PC-9 (cell line): Measurements from ENCODE around the gene MAN2A1. TPM values are rescaled to one million over a fixed set of nuclear protein-coding genes. Genes with fewer than 3 reads are reported as not detected.

ENCODE experiments used
- BruUV-seq: library from RNA; stranded (reverse); fragments of 400-500 nt; replicated peaks from 2 replicates; lab custom pipeline; 2021; lab: Mats Ljungman, UMichigan
- CTCF ChIA-PET: fragments of 300-600 bp; sonication (Branson Sonifier 250); formaldehyde crosslinking; loops from one replicate; lab custom pipeline; 2022; ENCODE audit warnings: antibody characterized with exemption; lab: Charles Lee
- POLR2A ChIA-PET: fragments of 300-600 bp; sonication (Branson Sonifier 250); formaldehyde crosslinking; loops from one replicate; lab custom pipeline; 2022; ENCODE audit warnings: antibody characterized with exemption; ENCODE audit not compliant: unreplicated experiment; lab: Charles Lee
- DNase-seq, 2 experiments: peaks; one replicate each; pipeline versions ENCODE4 v3.0.0 to v3.0.0-alpha.2; 2015 to 2022; ENCODE audit warnings: mixed read lengths in 1 of 2
- H2AFZ ChIP-seq: fragments of 200-600 bp; sonication (generic); 2 replicates; pipeline ENCODE4 v1.8.1; 2017; ENCODE audit warnings: antibody characterized with exemption
- H3F3A ChIP-seq: fragments of 200-600 bp; sonication (generic); 2 replicates; pipeline ENCODE4 v1.8.1; 2017; ENCODE audit warnings: antibody characterized with exemption, mild to moderate bottlenecking, low read depth; ENCODE audit not compliant: insufficient read depth
- H3K27ac ChIP-seq: fragments of 200-600 bp; sonication (generic); 2 replicates; pipeline ENCODE4 v1.6.1; 2016; ENCODE audit warnings: mixed run types
- H3K27me3 ChIP-seq: fragments of 200-600 bp; sonication (generic); 2 replicates; pipeline ENCODE4 v1.6.1; 2016; ENCODE audit warnings: low read depth, mixed run types; ENCODE audit not compliant: insufficient read depth
- H3K36me3 ChIP-seq: fragments of 200-600 bp; sonication (generic); 2 replicates; pipeline ENCODE4 v1.6.1; 2016; ENCODE audit warnings: low read depth, mixed run types
- H3K4me1 ChIP-seq: fragments of 200-600 bp; sonication (generic); replicated peaks from 2 replicates; pipeline ENCODE4 v1.6.1; 2016; ENCODE audit warnings: mixed run types; ENCODE audit not compliant: insufficient read depth
- H3K4me2 ChIP-seq: fragments of 200-600 bp; sonication (generic); 2 replicates; pipeline ENCODE4 v1.6.1; 2017; ENCODE audit warnings: mixed run types
- H3K4me3 ChIP-seq: fragments of 200-600 bp; sonication (generic); 2 replicates; pipeline ENCODE4 v1.6.1; 2016; ENCODE audit warnings: mixed run types
- H3K79me2 ChIP-seq: fragments of 200-600 bp; sonication (generic); 2 replicates; pipeline ENCODE4 v1.6.1; 2017; ENCODE audit warnings: low read depth, mixed run types
- H3K9me2 ChIP-seq: fragments of 200-600 bp; sonication (generic); 2 replicates; pipeline ENCODE4 v1.8.1; 2017; ENCODE audit warnings: mild to moderate bottlenecking; ENCODE audit not compliant: insufficient read depth
- H3K9me3 ChIP-seq: fragments of 200-600 bp; sonication (generic); 2 replicates; pipeline ENCODE4 v1.8.1; 2016; ENCODE audit warnings: low read depth; ENCODE audit not compliant: insufficient read depth
- H4K20me1 ChIP-seq: fragments of 200-600 bp; sonication (generic); 2 replicates; pipeline ENCODE4 v1.8.1; 2017; ENCODE audit not compliant: insufficient read depth
- CTCF ChIP-seq: fragments of 200-600 bp; sonication (generic); conservative IDR thresholded peaks from 2 replicates; pipeline ENCODE4 v1.6.1; 2017; ENCODE audit warnings: mixed run types, antibody characterized with exemption, mild to moderate bottlenecking, moderate library complexity
- EZH2 ChIP-seq: fragments of 200-600 bp; sonication (generic); IDR thresholded peaks from 2 replicates; pipeline ENCODE4 v1.8.0; 2017; ENCODE audit warnings: antibody characterized with exemption, low read depth
- intact Hi-C: fragments of 100-400 bp; cut with micrococcal nuclease; formaldehyde crosslinking; loops from one replicate; pipeline ENCODE4 v1.10.0; 2022; ENCODE audit not compliant: unreplicated experiment
- total RNA-seq: library from RNA; stranded (reverse); gene quantifications from 2 replicates; pipeline ENCODE4 v1.2.3, GENCODE V29; 2021

Gene MAN2A1
- total RNA-seq, 1 experiment from 2014 or later: 27.3 TPM

- H3K4me2 ChIP-seq: peak overlapping the region; percentile 58; the same call in 1 of the 2 replicates
- no peak overlapping the region for H3K4me3 ChIP-seq
- H3K9me2 ChIP-seq: no peaks in the 10 kb centered on the region
- no peak for TF ChIP-seq EZH2
- TF ChIP-seq CTCF: no peak
- peaks cover 64% of the 10 kb centered on the region for H3K79me2 ChIP-seq
- peak overlapping the region; percentile 49; the same call in 1 of the 2 replicates for H3K27ac ChIP-seq
- no peaks in the 10 kb centered on the region for H3K9me3 ChIP-seq
- peaks cover 35% of the 10 kb centered on the region for H3K4me1 ChIP-seq
- intact Hi-C loops: loop anchor here (10.0 kb wide), 1 partner anchor 350 kb away; no protein-coding TSS in a partner anchor
- no TSS peak for BruUV-seq
- no peaks in the 10 kb centered on the region for H3K27me3 ChIP-seq
- no peaks in the 10 kb centered on the region for H3K36me3 ChIP-seq
- CTCF ChIA-PET: interaction anchor here (0.8 kb wide), 1 partner anchor 231 kb away, joined by 6 read pairs; no protein-coding TSS in a partner anchor
- H3F3A ChIP-seq: peaks cover 12% of the 10 kb centered on the region; the same call in 1 of the 2 replicates
- DNase-seq: no peak
- no peaks in the 10 kb centered on the region for H4K20me1 ChIP-seq
- POLR2A ChIA-PET: interaction anchor here (0.6 kb wide), 1 partner anchor 1003 kb away, joined by 4 read pairs; no protein-coding TSS in a partner anchor
- no peak overlapping the region for H2AFZ ChIP-seq
Observed at GRCh38 chr5:109695005-109695926, 5.5 kb downstream of the MAN2A1 start.

- no peak overlapping the region for H3K4me3 ChIP-seq
- H3K9me3 ChIP-seq: no peaks in the 10 kb centered on the region
- no peak for DNase-seq
- H3K36me3 ChIP-seq: no peaks in the 10 kb centered on the region
- peaks cover 12% of the 10 kb centered on the region; the same call in 1 of the 2 replicates for H3F3A ChIP-seq
- TF ChIP-seq EZH2: no peak
- no peak overlapping the region for H2AFZ ChIP-seq
- H3K9me2 ChIP-seq: no peaks in the 10 kb centered on the region
- BruUV-seq: no TSS peak
- CTCF ChIA-PET: no interaction called here
- intact Hi-C loops: loop anchor here (10.0 kb wide), 1 partner anchor 347 kb away; no protein-coding TSS in a partner anchor
- peaks cover 25% of the 10 kb centered on the region for H3K4me1 ChIP-seq
- H3K79me2 ChIP-seq: peaks cover 57% of the 10 kb centered on the region
- POLR2A ChIA-PET: no interaction called here
- no peaks in the 10 kb centered on the region; the same call in 1 of the 2 replicates for H4K20me1 ChIP-seq
- H3K4me2 ChIP-seq: no peak overlapping the region
- no peaks in the 10 kb centered on the region for H3K27me3 ChIP-seq
- H3K27ac ChIP-seq: no peak overlapping the region
Observed at GRCh38 chr5:109697339-109697738, 7.6 kb downstream of the MAN2A1 start.

- DNase-seq: no peak
- ChIA-PET POLR2A (interaction anchor here (0.6 kb wide), 1 partner anchor 9 kb away, joined by 5 read pairs; no protein-coding TSS in a partner anchor), CTCF (no interaction called here)
- Histone ChIP-seq H2AFZ (no peak overlapping the region), H3K27me3 (no peaks in the 10 kb centered on the region), H3K36me3 (no peaks in the 10 kb centered on the region), H3K4me2 (no peak overlapping the region), H3F3A (no peaks in the 10 kb centered on the region), H3K79me2 (peaks cover 28% of the 10 kb centered on the region), H3K9me2 (no peaks in the 10 kb centered on the region), H3K4me1 (peaks cover 2% of the 10 kb centered on the region; the same call in 1 of the 2 replicates), H4K20me1 (no peaks in the 10 kb centered on the region; the same call in 1 of the 2 replicates), H3K9me3 (no peaks in the 10 kb centered on the region), H3K27ac (no peak overlapping the region), H3K4me3 (no peak overlapping the region)
- TF ChIP-seq CTCF (no peak), EZH2 (no peak)
- BruUV-seq: no TSS peak
- intact Hi-C loops: no loop called here
Observed at GRCh38 chr5:109700516-109701153, 10.9 kb downstream of the MAN2A1 start.
